GM12875 (cell line): ENCODE data around the gene APRT.
A peak's percentile ranks its signal among the peaks of the same experiment; 100 is the strongest.

Source experiments
- H3K4me3 ChIP-seq: one replicate; pipeline ENCODE4 v1.5.1; 2011; ENCODE audit warnings: low read depth, low read length, control low read depth
- CTCF ChIP-seq: IDR thresholded peaks from 2 replicates; pipeline ENCODE4 v1.5.1; 2011; ENCODE audit warnings: low read depth, mild to moderate bottlenecking, control low read depth, inconsistent platforms, low read length, moderate library complexity, borderline replicate concordance; ENCODE audit not compliant: insufficient read depth

APRT gene

GRCh38 chr16:88784074-88784855, 27.5 kb downstream of the APRT start:
- peak overlapping the region; percentile 81 for H3K4me3 ChIP-seq
- peak; percentile 59 for TF ChIP-seq CTCF

GRCh38 chr16:88783391-88784073, 28.2 kb downstream of the APRT start:
- TF ChIP-seq CTCF: no peak
- H3K4me3 ChIP-seq: peak overlapping the region; percentile 81

- peak overlapping the region; percentile 81 for H3K4me3 ChIP-seq
- TF ChIP-seq CTCF: no peak
These were observed 29.0 kb downstream of the APRT start for GRCh38 chr16:88782454-88783390.

- peak overlapping the region; percentile 28 for H3K4me3 ChIP-seq
- TF ChIP-seq CTCF: no peak
These were observed 30.3 kb downstream of the APRT start for GRCh38 chr16:88781140-88782077.

GRCh38 chr16:88780142-88781062, 31.3 kb downstream of the APRT start:
- no peak overlapping the region for H3K4me3 ChIP-seq
- TF ChIP-seq CTCF: no peak
